ENCODE data around the gene ZNF274. TPM values are rescaled to one million over a fixed set of nuclear protein-coding genes. Genes with fewer than 3 reads are reported as not detected.
A peak's percentile ranks its signal among the peaks of the same experiment; 100 is the strongest.

ZNF274 gene
- total RNA-seq, 1 experiment from 2014 or later: 34.3 TPM

GRCh38 chr19:58154679-58155648 lies 27.9 kb upstream of the ZNF274 start:
- Histone ChIP-seq H3K36me3 (ENCODE audit: low read depth) (no peaks in the 10 kb centered on the region), H3K4me2 (peak overlapping the region; percentile 76), H3K79me2 (ENCODE audit: low read depth) (peaks cover 5% of the 10 kb centered on the region; the same call in 1 of the 2 replicates), H2AFZ (peak overlapping the region; percentile 98), H3K27ac (peak overlapping the region; percentile 12; the same call in 1 of the 2 replicates), H3K4me3 (peak overlapping the region; percentile 91), H3K27me3 (ENCODE audit: insufficient read depth, low read depth) (no peaks in the 10 kb centered on the region), H3K9me3 (ENCODE audit: insufficient read depth, low read depth) (peaks cover 67% of the 10 kb centered on the region), H3F3A (ENCODE audit: insufficient read depth, low read depth) (no peaks in the 10 kb centered on the region), H3K9me2 (ENCODE audit: insufficient read depth) (no peaks in the 10 kb centered on the region), H3K4me1 (replicated peaks; ENCODE audit: insufficient read depth) (no peaks in the 10 kb centered on the region), H4K20me1 (ENCODE audit: insufficient read depth) (no peaks in the 10 kb centered on the region)
- peak; percentile 81 to 99 for DNase-seq
- intact Hi-C loops (cut with micrococcal nuclease; ENCODE audit: unreplicated experiment): loop anchor here (1.0 to 2.0 kb wide), 5 partner anchors 28 to 1406 kb away; partner anchors contain the start of genes ZNF256 and ZNF274
- ChIA-PET CTCF (interaction anchor here (0.6 kb wide), 3 partner anchors 9 to 1070 kb away, joined by 3 to 4 read pairs (median 4); no protein-coding TSS in a partner anchor), POLR2A (ENCODE audit: unreplicated experiment) (interaction anchor here (0.6 kb wide), 1 partner anchor 475 kb away, joined by 10 read pairs; no protein-coding TSS in a partner anchor)
- TSS peak; percentile 57 for BruUV-seq (replicated peaks)
- TF ChIP-seq EZH2 (IDR thresholded peaks at IDR 0.05; ENCODE audit: low read depth): no peak
- TF ChIP-seq, protein P1, sequence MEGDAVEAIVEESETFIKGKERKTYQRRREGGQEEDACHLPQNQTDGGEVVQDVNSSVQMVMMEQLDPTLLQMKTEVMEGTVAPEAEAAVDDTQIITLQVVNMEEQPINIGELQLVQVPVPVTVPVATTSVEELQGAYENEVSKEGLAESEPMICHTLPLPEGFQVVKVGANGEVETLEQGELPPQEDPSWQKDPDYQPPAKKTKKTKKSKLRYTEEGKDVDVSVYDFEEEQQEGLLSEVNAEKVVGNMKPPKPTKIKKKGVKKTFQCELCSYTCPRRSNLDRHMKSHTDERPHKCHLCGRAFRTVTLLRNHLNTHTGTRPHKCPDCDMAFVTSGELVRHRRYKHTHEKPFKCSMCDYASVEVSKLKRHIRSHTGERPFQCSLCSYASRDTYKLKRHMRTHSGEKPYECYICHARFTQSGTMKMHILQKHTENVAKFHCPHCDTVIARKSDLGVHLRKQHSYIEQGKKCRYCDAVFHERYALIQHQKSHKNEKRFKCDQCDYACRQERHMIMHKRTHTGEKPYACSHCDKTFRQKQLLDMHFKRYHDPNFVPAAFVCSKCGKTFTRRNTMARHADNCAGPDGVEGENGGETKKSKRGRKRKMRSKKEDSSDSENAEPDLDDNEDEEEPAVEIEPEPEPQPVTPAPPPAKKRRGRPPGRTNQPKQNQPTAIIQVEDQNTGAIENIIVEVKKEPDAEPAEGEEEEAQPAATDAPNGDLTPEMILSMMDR (conservative IDR thresholded peaks at IDR 0.05): peak; percentile 99

DNA sequence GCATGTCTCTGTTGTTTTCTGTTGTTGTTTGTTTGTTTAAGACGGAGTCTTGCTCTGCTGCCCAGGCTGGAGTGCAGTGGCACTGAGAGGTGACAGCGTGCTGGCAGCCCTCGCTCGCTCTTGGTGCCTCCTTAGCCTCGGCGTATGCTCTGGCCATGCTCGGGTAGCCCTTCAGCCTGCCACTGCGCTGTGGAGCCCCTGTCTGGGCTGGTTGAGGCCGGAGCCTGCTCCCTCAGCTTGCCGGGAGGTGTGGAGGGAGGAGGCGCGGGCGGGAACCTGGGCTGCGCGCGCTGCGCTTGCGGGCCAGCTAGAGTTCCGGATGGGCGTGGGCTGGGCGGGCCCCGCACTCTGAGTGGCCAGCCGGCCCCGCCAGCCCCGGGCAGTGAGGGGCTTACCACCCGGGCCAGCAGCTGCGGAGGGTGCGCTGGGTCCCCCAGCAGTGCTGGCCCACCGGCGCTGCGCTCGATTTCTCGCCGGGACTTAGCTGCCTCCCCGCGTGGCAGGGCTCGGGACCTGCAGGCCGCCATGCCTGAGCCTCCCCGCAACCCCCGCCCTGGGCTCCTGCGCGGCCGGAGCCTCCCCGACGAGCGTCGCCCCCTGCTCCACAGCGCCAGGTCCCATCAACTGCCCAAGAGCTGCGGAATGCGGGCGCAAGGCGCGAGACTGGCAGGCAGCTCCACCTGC lies 25.7 kb upstream of the ZNF274 start:
- DNase-seq: peak in 1 of 2 experiments; percentile 28

DNA sequence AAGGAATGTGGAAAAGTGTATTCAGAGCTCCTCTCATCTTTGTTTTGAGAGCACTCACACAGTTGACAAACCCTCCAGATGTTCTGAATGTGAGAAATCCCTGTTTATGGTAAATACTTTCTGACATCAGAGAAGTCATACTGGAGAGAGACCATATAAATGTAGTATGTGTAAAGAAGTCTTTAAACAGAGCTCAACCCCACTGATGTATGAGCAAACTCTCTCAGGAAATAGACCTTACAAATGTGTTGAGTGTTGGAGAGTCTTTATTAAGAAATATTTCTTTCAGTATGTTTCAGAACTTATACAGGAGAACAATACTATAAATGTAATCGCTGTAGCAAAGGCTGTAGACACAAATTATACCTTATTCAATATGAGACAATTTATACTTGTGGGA lies 16.6 kb upstream of the ZNF274 start:
- no peak for DNase-seq
- Histone ChIP-seq H4K20me1 (ENCODE audit: insufficient read depth) (no peaks in the 10 kb centered on the region), H3F3A (ENCODE audit: insufficient read depth, low read depth) (no peaks in the 10 kb centered on the region), H3K9me3 (ENCODE audit: insufficient read depth, low read depth) (peaks cover 82% of the 10 kb centered on the region), H3K27ac (no peak overlapping the region), H3K36me3 (ENCODE audit: low read depth) (no peaks in the 10 kb centered on the region), H3K79me2 (ENCODE audit: low read depth) (no peaks in the 10 kb centered on the region), H3K27me3 (ENCODE audit: insufficient read depth, low read depth) (no peaks in the 10 kb centered on the region), H3K4me3 (no peak overlapping the region), H3K4me1 (replicated peaks; ENCODE audit: insufficient read depth) (no peaks in the 10 kb centered on the region), H3K9me2 (ENCODE audit: insufficient read depth) (no peaks in the 10 kb centered on the region), H3K4me2 (no peak overlapping the region), H2AFZ (no peak overlapping the region)
- CTCF ChIA-PET: no interaction called here
- intact Hi-C loops (cut with micrococcal nuclease; ENCODE audit: unreplicated experiment): no loop called here
- TF ChIP-seq EZH2 (IDR thresholded peaks at IDR 0.05; ENCODE audit: low read depth): no peak
- TF ChIP-seq, protein P1 (conservative IDR thresholded peaks at IDR 0.05): no peak
- POLR2A ChIA-PET (ENCODE audit: unreplicated experiment): no interaction called here
- no TSS peak for BruUV-seq (replicated peaks)

More for the DNA sequence above, 25.7 kb upstream of the ZNF274 start:
- no peak overlapping the region for H3K4me2 ChIP-seq
- TF ChIP-seq, protein P1 (conservative IDR thresholded peaks at IDR 0.05): no peak
- no peak for TF ChIP-seq EZH2 (IDR thresholded peaks at IDR 0.05; ENCODE audit: low read depth)
- no peaks in the 10 kb centered on the region for H3K9me2 ChIP-seq (ENCODE audit: insufficient read depth)
- intact Hi-C loops (cut with micrococcal nuclease; ENCODE audit: unreplicated experiment): no loop called here
- no peak overlapping the region for H3K27ac ChIP-seq
- no TSS peak for BruUV-seq (replicated peaks)
- ChIA-PET POLR2A (ENCODE audit: unreplicated experiment) (interaction anchor here (0.6 kb wide), 1 partner anchor 1760 kb away, joined by 3 read pairs; no protein-coding TSS in a partner anchor), CTCF (no interaction called here)
- no peaks in the 10 kb centered on the region for H3K36me3 ChIP-seq (ENCODE audit: low read depth)
- no peak overlapping the region for H2AFZ ChIP-seq
- H4K20me1 ChIP-seq (ENCODE audit: insufficient read depth): no peaks in the 10 kb centered on the region
- no peaks in the 10 kb centered on the region for H3F3A ChIP-seq (ENCODE audit: insufficient read depth, low read depth)
- peaks cover 73% of the 10 kb centered on the region for H3K9me3 ChIP-seq (ENCODE audit: insufficient read depth, low read depth)
- H3K4me3 ChIP-seq: no peak overlapping the region
- H3K79me2 ChIP-seq (ENCODE audit: low read depth): no peaks in the 10 kb centered on the region
- no peaks in the 10 kb centered on the region for H3K27me3 ChIP-seq (ENCODE audit: insufficient read depth, low read depth)
- no peaks in the 10 kb centered on the region for H3K4me1 ChIP-seq (replicated peaks; ENCODE audit: insufficient read depth)
